Anterior cingulate cortex (tissue), 58 donors: ENCODE data around the gene SKAP1.

Experiments
- DNase-seq, 58 donors: peaks; one replicate each; lab custom pipeline; 2025; lab: John Stamatoyannopoulos, UW

Gene SKAP1

GRCh38 chr17:48333034-48333530 is 96.9 kb downstream of the SKAP1 start:
- DNase-seq: no peak

DNA sequence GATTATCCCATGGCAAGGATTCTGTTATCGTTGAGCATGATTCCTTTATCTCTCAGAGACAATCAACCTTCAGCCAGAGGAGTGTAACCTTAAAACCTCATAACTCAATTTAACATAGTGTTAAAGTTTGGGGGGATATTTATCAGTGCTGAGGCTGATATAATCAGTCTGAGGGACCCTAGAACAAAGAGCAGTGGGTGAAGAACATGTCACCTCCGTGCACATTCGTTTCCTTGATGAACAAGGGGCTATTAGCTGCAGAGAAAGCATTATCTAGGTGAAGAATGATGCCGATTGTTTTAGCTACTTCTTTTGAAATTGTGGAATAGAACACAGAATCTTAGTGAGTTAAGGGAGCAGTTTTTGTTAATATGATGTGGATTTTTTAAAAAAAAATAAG is 99.1 kb downstream of the SKAP1 start:
- DNase-seq: no peak

DNA sequence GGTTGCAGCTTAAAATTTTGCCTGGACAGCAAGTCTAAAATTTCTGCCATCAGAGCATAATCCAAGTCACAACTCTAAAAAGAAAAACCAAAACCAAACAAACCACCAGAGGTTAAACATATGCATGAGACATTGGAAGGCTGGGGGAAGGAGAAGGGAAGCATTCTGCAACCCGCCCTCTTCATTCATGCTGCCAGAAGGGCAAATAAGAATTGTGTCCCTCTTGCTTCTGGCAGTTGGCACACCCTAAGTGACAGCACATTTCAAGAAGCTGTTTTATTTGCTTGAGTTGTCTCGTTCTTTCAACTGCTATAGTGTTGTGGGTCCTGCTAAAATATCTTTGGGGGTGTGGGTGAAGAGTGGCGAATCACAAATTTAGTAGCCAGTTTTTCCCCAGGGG is 99.6 kb downstream of the SKAP1 start:
- DNase-seq: no peak

- no peak for DNase-seq
Measured at GRCh38 chr17:48328457-48328856, 101.6 kb downstream of the SKAP1 start.

- no peak for DNase-seq
Measured at GRCh38 chr17:48326310-48326709, 103.7 kb downstream of the SKAP1 start.

DNA sequence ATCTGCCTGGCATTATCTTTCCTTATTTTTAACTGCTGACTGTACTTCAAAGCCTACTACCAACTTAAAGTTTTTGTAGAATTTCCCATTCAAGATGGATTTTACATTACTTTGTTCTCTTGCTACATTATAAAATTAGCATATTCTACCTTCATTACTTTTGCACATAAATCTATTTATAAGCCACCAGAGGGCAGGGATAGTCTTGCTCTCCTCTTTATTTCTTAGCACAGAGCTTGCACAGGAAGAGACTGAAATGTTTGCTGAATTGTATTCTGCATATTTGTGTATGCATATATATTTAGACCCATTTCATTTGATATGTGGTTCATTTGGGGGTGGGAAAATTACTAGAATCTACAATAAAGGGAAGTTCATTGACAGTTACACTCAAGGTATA is 108.0 kb downstream of the SKAP1 start:
- DNase-seq: no peak

DNA sequence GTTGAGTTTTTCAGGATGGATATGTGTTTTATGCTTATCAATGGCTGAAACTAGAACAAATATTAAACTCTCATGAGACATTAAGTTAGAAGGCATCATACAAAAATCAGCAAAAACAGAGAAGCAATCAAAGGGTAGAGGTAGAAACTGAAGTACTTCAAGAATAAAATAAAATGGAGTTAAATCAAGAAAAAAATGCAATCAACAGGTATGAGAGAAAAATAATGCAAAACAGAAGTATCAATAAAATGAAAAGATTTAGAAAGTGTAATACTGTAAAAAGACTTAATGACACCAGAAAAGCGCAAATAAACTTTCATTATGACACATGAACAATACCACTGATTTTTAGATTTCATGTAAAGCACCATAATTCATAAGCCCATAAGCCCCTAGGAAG is 112.3 kb downstream of the SKAP1 start:
- DNase-seq: no peak

DNA sequence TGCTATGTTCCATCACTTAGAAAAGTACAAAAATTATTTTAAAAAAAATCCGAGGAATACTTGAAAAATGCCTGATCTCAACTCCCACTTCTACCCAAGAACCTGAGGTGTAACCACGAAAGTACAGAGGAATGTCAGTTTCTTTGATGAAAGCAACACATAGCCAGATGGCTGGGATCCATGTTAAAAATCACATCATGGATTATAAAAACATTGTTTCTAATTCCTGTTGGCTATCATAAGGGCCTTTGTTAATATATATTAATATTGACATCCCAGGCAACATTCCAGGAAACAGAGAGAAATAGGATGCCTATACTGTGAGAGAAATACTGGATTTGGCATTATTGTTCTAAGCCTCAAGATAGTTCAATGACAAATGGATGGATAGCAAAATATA is 115.3 kb downstream of the SKAP1 start:
- DNase-seq: no peak

- no peak for DNase-seq
Measured at GRCh38 chr17:48313096-48313755, 116.8 kb downstream of the SKAP1 start.

- no peak for DNase-seq
Measured at GRCh38 chr17:48311324-48311723, 118.7 kb downstream of the SKAP1 start.

DNA sequence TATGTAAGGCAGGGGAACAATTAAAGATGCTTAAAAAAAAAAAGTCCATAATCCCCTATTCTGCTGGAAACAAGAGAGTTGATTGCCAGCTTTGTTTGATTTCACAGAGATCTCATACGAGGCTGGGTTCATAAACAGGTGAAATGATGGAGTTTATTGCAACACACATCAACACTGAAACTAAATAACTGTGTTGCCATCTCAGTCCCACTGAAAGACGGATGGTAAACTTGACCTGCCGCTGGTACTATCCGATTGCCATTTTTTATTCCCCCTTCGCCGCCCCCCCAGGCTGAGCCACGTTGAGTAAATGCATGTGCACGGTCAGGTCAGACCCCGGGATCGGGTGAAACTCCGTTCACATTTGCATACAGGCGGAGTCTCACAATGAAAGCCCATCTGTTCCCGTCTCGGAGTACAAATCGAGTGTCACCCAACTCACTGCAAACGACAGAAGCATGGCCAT is 119.2 kb downstream of the SKAP1 start:
- no peak for DNase-seq

- no peak for DNase-seq
Measured at GRCh38 chr17:48308581-48308980, 121.4 kb downstream of the SKAP1 start.

- peak in 2 of 58 donors; percentile 0 to 18 for DNase-seq
Measured at GRCh38 chr17:48307814-48308411, 122.1 kb downstream of the SKAP1 start.

GRCh38 chr17:48307255-48307654 is 122.8 kb downstream of the SKAP1 start:
- DNase-seq: no peak

GRCh38 chr17:48301002-48301401 is 129.0 kb downstream of the SKAP1 start:
- no peak for DNase-seq

DNA sequence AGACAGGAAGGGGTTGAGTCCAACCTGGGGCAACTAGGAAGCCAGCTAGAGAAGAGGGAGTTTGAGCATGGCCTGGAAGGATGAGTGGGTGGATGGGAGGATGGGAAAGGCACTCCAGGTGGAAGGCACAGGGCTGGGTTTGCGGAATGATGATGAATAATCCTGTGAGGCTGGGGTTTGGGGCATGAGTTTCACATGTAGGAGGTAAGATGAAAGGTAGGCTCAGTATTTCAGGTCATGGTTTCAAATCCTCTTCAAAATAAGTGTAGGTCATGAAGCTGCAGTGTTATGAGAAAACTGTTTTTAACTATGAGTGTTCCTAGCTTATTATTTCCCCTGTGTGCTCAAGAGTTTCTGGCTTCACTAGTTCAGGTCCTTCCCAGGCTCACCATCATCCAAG is 130.3 kb downstream of the SKAP1 start:
- no peak for DNase-seq

DNA sequence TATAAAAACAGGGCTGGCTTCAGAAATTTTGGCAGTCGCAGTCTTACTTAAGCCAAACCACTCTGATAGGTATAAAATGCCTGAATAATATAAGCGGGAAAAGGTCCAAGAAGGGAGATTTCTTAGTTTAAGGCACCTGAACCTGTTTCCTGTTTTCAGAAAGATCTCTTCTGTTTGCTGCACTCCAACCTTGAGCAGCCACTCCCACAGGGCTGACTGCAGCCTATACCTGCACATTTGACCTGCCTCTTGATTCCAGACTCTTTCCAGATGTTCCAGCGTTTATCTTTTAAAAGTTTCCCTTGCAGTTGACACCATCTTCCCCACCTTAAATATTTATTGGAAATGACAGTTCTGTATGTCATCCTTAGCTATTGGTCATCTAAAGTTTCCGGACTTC is 132.2 kb downstream of the SKAP1 start:
- no peak for DNase-seq

GRCh38 chr17:48296453-48296852 is 133.6 kb downstream of the SKAP1 start:
- no peak for DNase-seq

GRCh38 chr17:48295362-48296288 is 134.4 kb downstream of the SKAP1 start:
- DNase-seq: no peak

GRCh38 chr17:48294806-48295361 is 135.1 kb downstream of the SKAP1 start:
- no peak for DNase-seq
